Choroid plexus epithelial cell (primary cell): ENCODE data around the gene SIGLECL1.

ENCODE experiments used
- DNase-seq: peaks from one replicate; pipeline ENCODE4 v3.0.0-alpha.2; 2010; ENCODE audit warnings: low read depth
- H3K4me3 ChIP-seq: 2 replicates; pipeline ENCODE4 v1.5.1; 2011; ENCODE audit warnings: low read depth, mild to moderate bottlenecking, control low read depth, low read length, moderate library complexity
- TF ChIP-seq, protein P1 (sequence below): conservative IDR thresholded peaks from 2 replicates; pipeline ENCODE4 v1.5.1; 2011; ENCODE audit warnings: low read depth, mild to moderate bottlenecking, control low read depth, inconsistent platforms, low read length, moderate library complexity

SIGLECL1 gene

DNA sequence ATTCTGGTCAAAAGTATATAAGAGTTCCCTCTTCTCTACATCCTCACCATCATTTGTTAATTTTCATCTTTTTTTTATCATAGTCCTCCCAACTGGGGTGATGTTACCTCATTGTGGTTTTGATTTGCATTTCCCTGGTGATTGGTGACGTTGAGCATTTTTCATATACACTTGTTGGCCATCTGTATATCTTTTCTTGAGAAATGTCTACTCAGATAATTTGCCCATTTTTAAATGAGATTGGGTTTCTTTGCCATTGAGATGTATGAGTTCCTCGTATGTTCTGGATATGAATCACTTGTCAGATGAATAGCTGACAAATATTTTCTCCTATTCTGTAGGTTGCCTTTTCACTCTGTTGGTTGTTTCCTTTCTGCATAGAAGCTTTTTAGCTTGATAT lies 23.6 kb upstream of the SIGLECL1 start:
- TF ChIP-seq, protein P1, sequence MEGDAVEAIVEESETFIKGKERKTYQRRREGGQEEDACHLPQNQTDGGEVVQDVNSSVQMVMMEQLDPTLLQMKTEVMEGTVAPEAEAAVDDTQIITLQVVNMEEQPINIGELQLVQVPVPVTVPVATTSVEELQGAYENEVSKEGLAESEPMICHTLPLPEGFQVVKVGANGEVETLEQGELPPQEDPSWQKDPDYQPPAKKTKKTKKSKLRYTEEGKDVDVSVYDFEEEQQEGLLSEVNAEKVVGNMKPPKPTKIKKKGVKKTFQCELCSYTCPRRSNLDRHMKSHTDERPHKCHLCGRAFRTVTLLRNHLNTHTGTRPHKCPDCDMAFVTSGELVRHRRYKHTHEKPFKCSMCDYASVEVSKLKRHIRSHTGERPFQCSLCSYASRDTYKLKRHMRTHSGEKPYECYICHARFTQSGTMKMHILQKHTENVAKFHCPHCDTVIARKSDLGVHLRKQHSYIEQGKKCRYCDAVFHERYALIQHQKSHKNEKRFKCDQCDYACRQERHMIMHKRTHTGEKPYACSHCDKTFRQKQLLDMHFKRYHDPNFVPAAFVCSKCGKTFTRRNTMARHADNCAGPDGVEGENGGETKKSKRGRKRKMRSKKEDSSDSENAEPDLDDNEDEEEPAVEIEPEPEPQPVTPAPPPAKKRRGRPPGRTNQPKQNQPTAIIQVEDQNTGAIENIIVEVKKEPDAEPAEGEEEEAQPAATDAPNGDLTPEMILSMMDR, result no peak
- H3K4me3 ChIP-seq, result no peak overlapping the region
- DNase-seq, result no peak

DNA sequence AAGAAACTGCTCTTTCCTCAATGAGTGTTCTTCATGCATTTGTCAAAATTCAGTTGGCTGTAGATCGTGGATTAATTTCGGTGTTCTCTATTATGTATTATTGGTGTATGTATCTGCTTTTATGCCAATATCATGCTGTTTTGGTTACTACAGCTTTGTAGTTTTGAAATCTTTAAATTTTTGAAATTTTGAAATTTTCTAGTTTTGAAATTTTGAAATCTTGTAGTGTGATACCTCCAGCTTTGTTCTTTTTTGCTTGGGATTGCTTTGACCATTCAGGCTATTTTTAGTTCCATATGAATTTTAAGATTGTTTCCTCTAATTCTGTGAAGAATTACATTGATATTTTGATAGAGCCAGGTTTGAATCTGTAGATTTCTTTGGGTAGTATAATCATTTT lies 22.9 kb upstream of the SIGLECL1 start:
- H3K4me3 ChIP-seq, result no peak overlapping the region
- TF ChIP-seq, protein P1, result no peak
- no peak for DNase-seq

DNA sequence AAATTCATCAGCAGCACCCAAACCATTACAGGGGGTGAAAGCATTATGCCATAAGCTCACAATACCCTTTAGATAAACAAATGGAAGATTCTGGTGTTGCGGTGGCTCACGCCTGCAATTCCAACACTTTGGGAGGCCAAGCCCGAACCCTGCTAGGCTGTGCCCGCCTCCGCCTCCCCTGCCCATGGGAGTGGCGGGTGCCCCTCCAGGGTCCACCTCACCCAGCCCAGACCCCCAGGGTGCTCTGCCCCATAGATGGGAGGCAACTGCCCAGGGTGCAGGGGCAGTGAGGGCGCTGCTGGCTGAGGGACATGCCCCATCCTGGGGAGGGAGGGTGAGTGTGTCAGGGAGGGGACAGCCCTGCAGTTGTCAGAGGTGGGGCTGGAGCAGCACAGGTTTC lies 10.0 kb upstream of the SIGLECL1 start:
- no peak for DNase-seq
- TF ChIP-seq, protein P1, result no peak
- H3K4me3 ChIP-seq, result no peak overlapping the region

DNA sequence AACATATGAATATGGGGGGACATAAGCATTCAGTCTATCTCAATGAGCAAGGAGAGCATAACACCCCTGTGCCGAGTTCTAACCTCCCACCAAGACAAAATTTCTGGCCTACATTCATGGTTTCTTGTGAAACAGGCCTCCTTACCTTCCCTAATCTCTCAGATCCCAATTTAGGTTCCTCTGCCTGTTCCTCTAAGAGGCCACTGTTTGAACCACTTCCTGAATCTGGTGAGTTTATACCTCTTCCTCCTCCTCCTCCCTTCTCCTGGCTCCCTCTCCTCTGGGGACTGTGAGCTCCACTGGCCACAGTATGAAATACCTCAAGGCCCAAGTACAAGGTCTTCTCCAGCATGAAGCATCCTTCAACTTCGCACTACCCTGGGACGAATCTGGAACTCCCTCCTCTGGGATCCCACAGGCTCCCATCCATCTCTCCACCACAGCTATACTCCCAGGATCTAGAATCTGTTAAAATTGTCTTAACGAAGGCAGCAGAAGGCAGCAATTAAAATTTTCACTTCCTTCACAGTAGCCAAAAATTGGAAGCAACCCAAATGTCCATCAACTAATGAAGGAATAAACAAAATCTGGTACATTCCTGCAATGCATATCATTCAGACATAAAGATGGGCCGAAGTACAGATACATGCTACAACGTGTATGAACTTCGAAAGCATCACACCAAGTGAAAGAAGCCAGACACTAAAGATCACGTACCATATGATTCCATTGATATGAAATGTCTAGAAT lies 7.8 kb upstream of the SIGLECL1 start:
- no peak for DNase-seq
- H3K4me3 ChIP-seq, result no peak overlapping the region
- TF ChIP-seq, protein P1, result no peak

DNA sequence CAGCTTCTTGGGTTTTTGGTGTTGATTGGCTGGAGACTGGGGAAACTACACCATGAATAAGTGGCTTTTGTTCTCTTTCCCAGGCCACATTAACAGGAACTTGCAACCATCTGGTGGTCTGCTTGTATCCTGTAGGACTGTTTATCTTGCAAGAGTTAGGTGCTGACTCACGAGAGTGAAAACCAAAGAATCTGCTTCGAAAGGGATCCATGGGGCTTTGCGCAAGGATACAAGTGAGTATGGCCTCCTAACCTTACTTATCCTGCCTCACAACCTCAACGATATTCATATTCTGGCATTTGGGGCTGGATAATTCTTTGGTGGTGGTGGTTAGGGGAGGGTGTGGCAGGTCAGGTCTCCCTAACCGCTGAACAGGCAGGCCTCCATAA lies 4.7 kb upstream of the SIGLECL1 start:
- peak; percentile 18 for DNase-seq
- H3K4me3 ChIP-seq, result no peak overlapping the region
- TF ChIP-seq, protein P1, result no peak

DNA sequence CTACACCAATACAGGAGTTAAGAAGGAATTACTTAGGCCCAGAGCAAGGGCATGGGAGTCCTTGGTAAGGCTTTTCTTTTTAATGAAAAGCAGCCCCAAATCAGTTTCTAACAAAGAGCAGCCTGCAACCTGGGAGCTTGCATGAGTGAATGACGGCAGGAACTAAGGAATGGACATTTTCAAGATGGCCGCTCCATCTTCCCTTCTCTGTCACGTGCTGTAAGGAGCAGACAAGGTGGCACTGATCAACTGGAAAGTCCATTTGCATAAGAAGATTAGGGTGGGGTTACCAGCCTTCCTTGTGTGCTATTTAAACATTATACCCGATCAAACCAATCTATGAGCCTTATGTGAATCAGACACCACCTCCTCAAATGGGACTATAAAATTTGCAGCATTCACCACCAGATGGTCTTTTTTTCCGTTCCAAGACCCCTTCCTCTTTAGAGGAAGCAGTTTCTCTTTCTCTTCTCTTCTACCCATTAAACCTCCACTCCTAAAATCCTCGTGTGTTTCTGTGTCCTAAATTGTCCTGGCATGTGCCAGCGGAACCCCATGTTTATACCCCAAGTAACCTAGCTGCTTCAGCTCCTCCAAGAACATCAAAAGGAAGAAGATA lies 2.8 kb upstream of the SIGLECL1 start:
- no peak overlapping the region for H3K4me3 ChIP-seq
- TF ChIP-seq, protein P1, result no peak
- DNase-seq, result no peak

DNA sequence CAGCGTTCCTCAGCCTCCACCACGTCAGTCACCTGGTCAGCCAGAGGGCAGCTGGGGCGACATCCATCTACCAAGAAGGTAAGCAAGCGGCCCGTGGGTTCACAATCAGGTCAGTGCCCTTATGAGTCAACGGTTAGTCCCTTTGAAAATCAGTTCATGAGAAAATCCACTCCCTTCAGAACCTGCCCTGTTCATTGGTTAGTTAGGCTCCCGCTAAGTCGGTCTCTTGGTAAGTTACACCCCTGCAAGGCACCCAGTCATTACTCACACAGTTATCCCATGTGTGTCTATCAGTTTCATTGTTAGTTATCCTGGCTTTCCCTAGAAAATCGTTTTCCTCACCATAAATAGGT lies 564 bp downstream of the SIGLECL1 start:
- H3K4me3 ChIP-seq, result no peak overlapping the region
- TF ChIP-seq, protein P1, result no peak
- no peak for DNase-seq
